HepG2 (cell line): ENCODE results near the gene TMEM107. TPM values are rescaled to one million over a fixed set of nuclear protein-coding genes. Genes with fewer than 3 reads are reported as not detected.

Experiments used
- AHDC1 ChIP-seq: sonication (generic); formaldehyde crosslinking; IDR thresholded peaks from 2 replicates; pipeline ENCODE4 v1.5.1; 2020; ENCODE audit warnings: mild to moderate bottlenecking, missing genetic modification reagents, borderline replicate concordance
- ARID2 ChIP-seq: sonication (generic); formaldehyde crosslinking; IDR thresholded peaks from 2 replicates; pipeline ENCODE4 v1.8.1; 2022; ENCODE audit warnings: mild to moderate bottlenecking, missing genetic modification reagents, borderline replicate concordance
- HOXA5 ChIP-seq: sonication (generic); formaldehyde crosslinking; IDR thresholded peaks from 2 replicates; pipeline ENCODE4 v1.4.0; 2020; ENCODE audit warnings: missing genetic modification reagents
- MAFF ChIP-seq: IDR thresholded peaks from 2 replicates; pipeline ENCODE4 v1.6.1; 2011; ENCODE audit warnings: low read depth, low read length, improper control_type of control experiment
- NCOR1 ChIP-seq: fragments of 200-600 bp; sonication (generic); IDR thresholded peaks from 2 replicates; pipeline ENCODE4 v1.7.0; 2017; ENCODE audit warnings: antibody characterized with exemption, low read length, borderline replicate concordance
- SATB2 ChIP-seq: sonication (generic); formaldehyde crosslinking; IDR thresholded peaks from 2 replicates; pipeline ENCODE4 v1.5.0; 2020; ENCODE audit warnings: missing genetic modification reagents
- ZBED4 ChIP-seq: sonication (generic); formaldehyde crosslinking; IDR thresholded peaks from 2 replicates; pipeline ENCODE4 v1.4.0; 2020; ENCODE audit warnings: missing genetic modification reagents, borderline replicate concordance
- ZNF20 ChIP-seq: sonication (generic); formaldehyde crosslinking; IDR thresholded peaks from 2 replicates; pipeline ENCODE4 v1.4.0; 2020; ENCODE audit warnings: mild to moderate bottlenecking, moderate library complexity, missing genetic modification reagents
- ZNF407 ChIP-seq: sonication (generic); formaldehyde crosslinking; IDR thresholded peaks from one replicate; pipeline ENCODE4 v1.5.1; 2020; ENCODE audit warnings: mild to moderate bottlenecking, missing genetic modification reagents; ENCODE audit errors: not compliant biosample characterization
- polyA plus RNA-seq, 8 experiments: library from polyadenylated mRNA; depleted of rRNA in 3 of 8; stranded (reverse) in 7 of 8; unstranded in 1 of 8; fragments of >200 nt; fragmentation: Illumina TruSeq in 4 of 8; extraction: Trizol in 4 of 8; gene quantifications; 2 replicates each; pipeline versions ENCODE4 v1.2.1 to v1.2.3, GENCODE V29; 2011 to 2016; ENCODE audit warnings: low read depth in 4 of 8, missing spikeins in 1 of 8, mixed read lengths in 1 of 8; ENCODE audit not compliant: insufficient read depth in 1 of 8
- total RNA-seq, 5 experiments: library from RNA; depleted of rRNA; stranded (reverse); fragments of >200 nt; fragmentation: Illumina TruSeq; extraction: Trizol; gene quantifications; 2 replicates each; pipeline ENCODE4 v1.2.3, GENCODE V29; 2016; ENCODE audit warnings: low read depth in 1 of 5

TMEM107 gene
- total and polyA plus RNA-seq, 2 of the 13 experiments (the other 11 are each of a cell fraction or from before 2014, with no cell fraction given) = 7.2 to 15.3 TPM

DNA sequence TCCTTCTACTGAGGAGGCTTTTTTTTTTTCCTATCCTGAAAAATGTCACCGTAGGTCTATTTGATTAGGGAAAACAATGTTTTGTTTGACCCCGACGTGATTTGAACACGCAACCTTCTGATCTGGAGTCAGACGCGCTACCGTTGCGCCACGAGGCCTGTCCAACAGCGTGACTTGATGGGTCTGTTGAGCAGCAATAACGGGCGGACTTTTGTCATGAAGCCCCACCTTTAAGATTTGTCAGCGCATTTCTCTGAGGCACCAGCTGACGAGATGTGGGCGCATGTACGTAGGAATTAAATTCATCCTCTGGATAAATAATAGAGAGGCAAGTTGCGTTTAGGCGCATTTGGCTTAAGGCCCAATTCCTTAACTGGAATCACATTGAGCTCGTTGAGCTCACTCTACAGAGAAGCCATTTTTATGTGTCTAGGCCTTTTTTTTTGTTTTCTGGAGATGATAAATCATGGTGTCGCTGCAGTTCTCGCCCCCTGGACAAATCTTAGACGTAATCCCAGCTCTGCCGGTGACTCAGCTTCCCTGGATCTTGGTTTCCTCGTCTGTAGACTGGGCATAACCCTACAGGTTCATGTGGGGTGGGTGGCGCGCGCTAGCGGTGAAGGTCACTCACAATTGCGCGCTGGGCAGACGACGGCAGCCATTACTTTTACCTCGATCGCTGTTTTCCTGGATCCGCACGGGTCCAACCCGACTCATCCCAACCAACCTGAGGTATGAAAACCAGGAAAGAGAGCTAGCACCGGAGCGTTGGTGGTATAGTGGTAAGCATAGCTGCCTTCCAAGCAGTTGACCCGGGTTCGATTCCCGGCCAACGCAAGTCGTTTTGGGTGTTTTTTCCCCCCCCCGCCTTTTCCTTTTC, 44.8 kb upstream of the TMEM107 start (continued):
- TF ChIP-seq ZNF407 (CRISPR knock-in tag) (peak; percentile 60), MAFF (0 out of 2 replicates have a peak, but pooled peaks have one; percentile 13), SATB2 (CRISPR knock-in tag) (peak; percentile 16; the same call in 1 of the 2 replicates), ARID2 (CRISPR knock-in tag) (0 out of 2 replicates have a peak, but pooled peaks have one; percentile 80), AHDC1 (CRISPR knock-in tag) (peak; percentile 59; the same call in 1 of the 2 replicates), ZNF20 (CRISPR knock-in tag) (0 out of 2 replicates have a peak, but pooled peaks have one; percentile 14), ZBED4 (CRISPR knock-in tag) (peak; percentile 50), HOXA5 (CRISPR knock-in tag) (peak; percentile 44), NCOR1 (peak; percentile 80; the same call in 1 of the 2 replicates)
